K562 (cell line): ENCODE results near the gene PTPRT. TPM values are rescaled to one million over a fixed set of nuclear protein-coding genes. Genes with fewer than 3 reads are reported as not detected.

Source experiments
- ATAC-seq: fragments of 200-7000 bp; cut with Tn5 transposase; 3 replicates; pipeline ENCODE4 v1.9.1; 2020; ENCODE audit warnings: moderate library complexity
- BruUV-seq: library from RNA; stranded (reverse); fragments of 400-500 nt; replicated peaks from 2 replicates; lab custom pipeline; 2021; lab: Mats Ljungman, UMichigan
- CTCF ChIA-PET: fragments of 300-600 bp; formaldehyde crosslinking; extraction: SDS; loops from one replicate; lab custom pipeline; 2021; ENCODE audit warnings: low intra/inter-chr PET ratio; lab: Yijun Ruan, JAX
- POLR2A ChIA-PET: fragments of 300-600, 350-650 bp; sonication (Branson Sonifier 250); formaldehyde crosslinking; extraction: SDS; loops from one replicate; lab custom pipeline; 2021; ENCODE audit warnings: antibody characterized with exemption, inconsistent platforms; lab: Yijun Ruan, JAX
- DNase-seq, 4 experiments: peaks; one replicate each; pipeline versions ENCODE4 v3.0.0 to v3.0.0-alpha.2; 2011 to 2018; ENCODE audit warnings: low spot score in 3 of 4, mixed read lengths in 3 of 4; ENCODE audit errors: extremely low read depth in 1 of 4
- FAIRE-seq: peaks from 2 replicates; lab custom pipeline; 2011; peaks lifted over from hg19 to GRCh38; lab: Jason Lieb, UNC
- H2AFZ ChIP-seq: 2 replicates; pipeline ENCODE4 v1.6.0; 2011; ENCODE audit warnings: low read depth, low read length, control low read depth, inconsistent platforms
- H3K27ac ChIP-seq: fragments of 200-600 bp; 3 replicates; pipeline ENCODE4 v1.8.0; 2011; ENCODE audit warnings: low read depth, mild to moderate bottlenecking, control low read depth, inconsistent platforms, low read length, moderate library complexity, mixed read lengths; ENCODE audit errors: extremely low read depth
- H3K27me3 ChIP-seq, 2 experiments: fragments of 300-600 bp in 1 of 2; 2 replicates in 1 of 2; 3 replicates in 1 of 2; pipeline versions ENCODE4 v1.6.0 to v1.8.0; 2011; ENCODE audit warnings: inconsistent platforms in 2 of 2, low read length in 2 of 2, mild to moderate bottlenecking in 1 of 2, mixed read lengths in 1 of 2, moderate library complexity in 1 of 2; ENCODE audit not compliant: control insufficient read depth in 2 of 2, insufficient read depth in 2 of 2
- H3K36me3 ChIP-seq: fragments of 300-600 bp; 3 replicates; pipeline ENCODE4 v1.8.0; 2011; ENCODE audit warnings: mild to moderate bottlenecking, low read length, inconsistent platforms; ENCODE audit not compliant: control insufficient read depth, insufficient read depth
- H3K4me1 ChIP-seq, 2 experiments: fragments of 200-600 bp in 1 of 2; replicated peaks in 1 of 2; 2 replicates in 1 of 2; 3 replicates in 1 of 2; pipeline versions ENCODE4 v1.5.1 to v1.8.0; 2011; ENCODE audit warnings: inconsistent platforms in 2 of 2, low read length in 2 of 2, mild to moderate bottlenecking in 1 of 2, mixed read lengths in 1 of 2, moderate library complexity in 1 of 2; ENCODE audit not compliant: control insufficient read depth in 2 of 2, insufficient read depth in 2 of 2
- H3K4me2 ChIP-seq: 2 replicates; pipeline ENCODE4 v1.6.1; 2011; ENCODE audit warnings: low read length, control low read depth, inconsistent platforms, mixed read lengths; ENCODE audit not compliant: insufficient read depth
- H3K4me3 ChIP-seq: fragments of 200-600 bp; sonication (generic), shearing (Covaris generic); 2 replicates; pipeline ENCODE4 v1.5.1; 2016; ENCODE audit warnings: control low read depth, inconsistent platforms
- H3K79me2 ChIP-seq: fragments of 200-600 bp; 3 replicates; pipeline ENCODE4 v1.8.0; 2011; ENCODE audit warnings: low read length, inconsistent platforms; ENCODE audit not compliant: control insufficient read depth, insufficient read depth
- H3K9ac ChIP-seq, 2 experiments: 2 replicates each; pipeline versions ENCODE4 v1.6.0 to v1.6.1; 2011; ENCODE audit warnings: low read depth in 2 of 2, low read length in 2 of 2, control low read depth in 1 of 2, inconsistent platforms in 1 of 2, mild to moderate bottlenecking in 1 of 2, mixed read lengths in 1 of 2; ENCODE audit not compliant: insufficient read depth in 1 of 2
- H3K9me1 ChIP-seq: one replicate; pipeline ENCODE4 v1.6.0; 2011; ENCODE audit warnings: inconsistent platforms, mild to moderate bottlenecking, low read length, moderate library complexity; ENCODE audit not compliant: control insufficient read depth, insufficient read depth
- H3K9me3 ChIP-seq: replicated peaks from 2 replicates; pipeline ENCODE4 v1.5.1; 2011; ENCODE audit warnings: low read depth, low read length, inconsistent platforms; ENCODE audit not compliant: control insufficient read depth, insufficient read depth
- H4K20me1 ChIP-seq: replicated peaks from 2 replicates; pipeline ENCODE4 v1.6.1; 2011; ENCODE audit warnings: low read length, inconsistent platforms, mixed read lengths; ENCODE audit not compliant: control insufficient read depth, insufficient read depth
- ARID3B ChIP-seq: fragments of 250-450 bp; sonication (Bioruptor Pico); IDR thresholded peaks from 2 replicates; pipeline ENCODE4 v1.4.0; 2020; ENCODE audit warnings: borderline replicate concordance
- ATF2 ChIP-seq: sonication (generic); formaldehyde crosslinking; IDR thresholded peaks from 2 replicates; pipeline ENCODE4 v1.8.1; 2022; ENCODE audit warnings: missing genetic modification reagents
- MAFG ChIP-seq: fragments of 450-650 bp; conservative IDR thresholded peaks from 2 replicates; pipeline ENCODE4 v1.6.1; 2016; ENCODE audit warnings: missing genetic modification characterization, missing compliant biosample characterization
- MCM2 ChIP-seq: fragments of 450-650 bp; IDR thresholded peaks from 2 replicates; pipeline ENCODE4 v1.6.1; 2017; ENCODE audit warnings: low read depth, mild to moderate bottlenecking
- ZFPM2 ChIP-seq: fragments of 250-450 bp; sonication (Bioruptor Pico); IDR thresholded peaks from 2 replicates; pipeline ENCODE4 v1.5.1; 2022; ENCODE audit warnings: mild to moderate bottlenecking
- WGBS: fragments of 100-300 bp; shearing (Covaris generic); methylation state at CpG from one replicate; pipeline ENCODE4 v1.1.6; 2016; ENCODE audit warnings: low coverage, mixed read lengths; ENCODE audit not compliant: insufficient coverage; ENCODE audit errors: missing lambda C conversion rate; 5-methylcytosine and 5-hydroxymethylcytosine counted together
- in situ Hi-C: fragments of 300-500 bp; cut with MboI; formaldehyde crosslinking; loops from 4 replicates; pipeline ENCODE4 v1.15.0; 2018; ENCODE audit warnings: inconsistent platforms, mixed read lengths
- intact Hi-C: fragments of 100-400 bp; cut with micrococcal nuclease; formaldehyde crosslinking; loops from 2 replicates; pipeline ENCODE4 v1.14.2; 2022
- polyA plus RNA-seq, 8 experiments: library from polyadenylated mRNA; depleted of rRNA in 4 of 8; stranded (reverse) in 5 of 8; unstranded in 3 of 8; fragments of >200 nt; fragmentation: Nextera tagmentation in 2 of 8; fragmentation: Illumina TruSeq in 1 of 8; extraction: Ambion mirVana in 2 of 8; extraction: Trizol in 1 of 8; gene quantifications; 2 replicates each; pipeline versions ENCODE4 v1.2.1 to v1.2.3, GENCODE V29; 2011 to 2014; ENCODE audit warnings: inconsistent platforms in 1 of 8, missing spikeins in 1 of 8
- total RNA-seq, 7 experiments: library from RNA; depleted of rRNA in 6 of 7; stranded (reverse); fragments of >200 nt in 6 of 7; fragmentation: Illumina TruSeq in 2 of 7; extraction: Trizol in 2 of 7; gene quantifications; 2 replicates each; pipeline versions ENCODE4 v1.2.1 to v1.2.3, GENCODE V29; 2011 to 2021; ENCODE audit warnings: low replicate concordance in 1 of 7

Gene PTPRT
- total and polyA plus RNA-seq, 9 of the 15 experiments (the other 6 are each of a cell fraction or from before 2014, with no cell fraction given): not detected

GRCh38 chr20:43171930-43172329, 17.8 kb downstream of the PTPRT start:
- in situ Hi-C loops: no loop called here
- WGBS: 0% methylated on average over 5 of the region's 5 CpGs
- Histone ChIP-seq H3K4me3 (no peak overlapping the region), H3K9me1 (no peaks in the 10 kb centered on the region), H4K20me1 (no peaks in the 10 kb centered on the region), H3K27me3 (peaks cover 0 to 4% of the 10 kb centered on the region in 2 experiments; a peak in 1 of 5 replicates), H3K36me3 (no peaks in the 10 kb centered on the region), H3K9me3 (no peaks in the 10 kb centered on the region), H2AFZ (no peak overlapping the region), H3K79me2 (no peaks in the 10 kb centered on the region), H3K4me1 (no peaks in the 10 kb centered on the region), H3K4me2 (no peak overlapping the region), H3K9ac (no peak overlapping the region), H3K27ac (no peak overlapping the region)
- no peak for ATAC-seq
- FAIRE-seq: no peak
- CTCF ChIA-PET: no interaction called here
- TF ChIP-seq ZFPM2 (CRISPR knock-in tag) (no peak), ATF2 (CRISPR knock-in tag) (no peak), MAFG (tag) (no peak), MCM2 (no peak), ARID3B (no peak)
- intact Hi-C loops: no loop called here
- no peak for DNase-seq
- POLR2A ChIA-PET: no interaction called here
- BruUV-seq: no TSS peak
